Measurements from ENCODE around the gene SLC30A10.

DNA sequence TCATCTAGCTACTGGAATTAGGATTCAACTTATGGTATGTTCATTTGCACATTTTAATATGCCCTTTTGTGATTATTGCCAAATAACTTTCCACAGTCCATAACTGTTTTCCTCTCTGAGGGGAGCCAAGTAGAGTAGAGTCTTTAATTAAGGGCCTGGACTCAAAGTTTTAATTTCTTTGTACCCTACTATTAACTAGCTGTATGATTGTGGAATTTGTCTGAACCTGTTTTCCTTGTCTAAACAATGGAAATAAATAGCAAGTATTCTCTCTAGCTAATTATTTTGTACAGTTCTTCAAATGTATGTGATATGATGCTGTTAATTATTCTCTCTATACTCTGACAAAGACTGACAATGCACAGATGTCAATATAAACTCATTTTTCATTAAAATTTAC, 24.0 kb upstream of the SLC30A10 start:
- TF ChIP-seq MXI1 (IDR thresholded peaks at IDR 0.05; ENCODE audit: low read depth, low read length): no peak
- TF ChIP-seq SRF (IDR thresholded peaks at IDR 0.05; ENCODE audit: low read depth in 2 of 2, low read length in 2 of 2): no peak
- no peak for TF ChIP-seq RFX5 (IDR thresholded peaks at IDR 0.05; ENCODE audit: low read depth, low read length)
- TF ChIP-seq USF2 (IDR thresholded peaks at IDR 0.05; ENCODE audit: borderline replicate concordance, low read depth, low read length): no peak
